Measurements from ENCODE around the gene SIRPD.

SIRPD gene

GRCh38 chr20:1555952-1556351 lies 1.6 kb downstream of the SIRPD start:
- in situ Hi-C loops (cut with HindIII; ENCODE audit: low pct_ligation_motif_present, low pct_unique_long_range_greater_than_20kb, low sequenced_read_pairs): no loop called here
- DNase-seq: no peak

GRCh38 chr20:1539816-1540419 lies 17.6 kb downstream of the SIRPD start:
- in situ Hi-C loops (cut with HindIII; ENCODE audit: low pct_ligation_motif_present, low pct_unique_long_range_greater_than_20kb, low sequenced_read_pairs): no loop called here
- no peak for DNase-seq

- no peak for DNase-seq
- in situ Hi-C loops (cut with HindIII; ENCODE audit: low pct_ligation_motif_present, low pct_unique_long_range_greater_than_20kb, low sequenced_read_pairs): no loop called here
Observed at GRCh38 chr20:1538655-1539054, 18.9 kb downstream of the SIRPD start.

- in situ Hi-C loops (cut with HindIII; ENCODE audit: low pct_ligation_motif_present, low pct_unique_long_range_greater_than_20kb, low sequenced_read_pairs): no loop called here
- no peak for DNase-seq
Observed at GRCh38 chr20:1537731-1538058, 19.8 kb downstream of the SIRPD start.

- DNase-seq: no peak
- in situ Hi-C loops (cut with HindIII; ENCODE audit: low pct_ligation_motif_present, low pct_unique_long_range_greater_than_20kb, low sequenced_read_pairs): no loop called here
Observed at GRCh38 chr20:1536893-1537730, 20.4 kb downstream of the SIRPD start.

- no peak for DNase-seq
- in situ Hi-C loops (cut with HindIII; ENCODE audit: low pct_ligation_motif_present, low pct_unique_long_range_greater_than_20kb, low sequenced_read_pairs): no loop called here
Observed at GRCh38 chr20:1535420-1536175, 21.9 kb downstream of the SIRPD start.

- in situ Hi-C loops (cut with HindIII; ENCODE audit: low pct_ligation_motif_present, low pct_unique_long_range_greater_than_20kb, low sequenced_read_pairs): no loop called here
- no peak for DNase-seq
Observed at GRCh38 chr20:1534526-1534925, 23.0 kb downstream of the SIRPD start.

GRCh38 chr20:1533059-1533458 lies 24.4 kb downstream of the SIRPD start:
- peak; percentile 18 for DNase-seq
- in situ Hi-C loops (cut with HindIII; ENCODE audit: low pct_ligation_motif_present, low pct_unique_long_range_greater_than_20kb, low sequenced_read_pairs): no loop called here

- in situ Hi-C loops (cut with HindIII; ENCODE audit: low pct_ligation_motif_present, low pct_unique_long_range_greater_than_20kb, low sequenced_read_pairs): no loop called here
- no peak for DNase-seq
Observed at GRCh38 chr20:1528811-1529210, 28.7 kb downstream of the SIRPD start.

- no peak for DNase-seq
- in situ Hi-C loops (cut with HindIII; ENCODE audit: low pct_ligation_motif_present, low pct_unique_long_range_greater_than_20kb, low sequenced_read_pairs): no loop called here
Observed at GRCh38 chr20:1527923-1528322, 29.6 kb downstream of the SIRPD start.

- in situ Hi-C loops (cut with HindIII; ENCODE audit: low pct_ligation_motif_present, low pct_unique_long_range_greater_than_20kb, low sequenced_read_pairs): no loop called here
- no peak for DNase-seq
Observed at GRCh38 chr20:1526896-1527295, 30.6 kb downstream of the SIRPD start.

- in situ Hi-C loops (cut with HindIII; ENCODE audit: low pct_ligation_motif_present, low pct_unique_long_range_greater_than_20kb, low sequenced_read_pairs): no loop called here
- DNase-seq: no peak
Observed at GRCh38 chr20:1526310-1526709, 31.2 kb downstream of the SIRPD start.

GRCh38 chr20:1524004-1524403 lies 33.5 kb downstream of the SIRPD start:
- DNase-seq: no peak
- in situ Hi-C loops (cut with HindIII; ENCODE audit: low pct_ligation_motif_present, low pct_unique_long_range_greater_than_20kb, low sequenced_read_pairs): no loop called here

- in situ Hi-C loops (cut with HindIII; ENCODE audit: low pct_ligation_motif_present, low pct_unique_long_range_greater_than_20kb, low sequenced_read_pairs): no loop called here
Observed at GRCh38 chr20:1517010-1517409, 40.5 kb downstream of the SIRPD start.

GRCh38 chr20:1513801-1514200 lies 43.7 kb downstream of the SIRPD start:
- in situ Hi-C loops (cut with HindIII; ENCODE audit: low pct_ligation_motif_present, low pct_unique_long_range_greater_than_20kb, low sequenced_read_pairs): no loop called here
- DNase-seq: no peak

More at GRCh38 chr20:1517010-1517409, 40.5 kb downstream of the SIRPD start:
- no peak for DNase-seq

- peak; percentile 57 for DNase-seq
Observed at GRCh38 chr20:1509237-1509636, 48.3 kb downstream of the SIRPD start.

GRCh38 chr20:1508574-1508973 lies 48.9 kb downstream of the SIRPD start:
- in situ Hi-C loops (cut with HindIII; ENCODE audit: low pct_ligation_motif_present, low pct_unique_long_range_greater_than_20kb, low sequenced_read_pairs): no loop called here
- no peak for DNase-seq

More at GRCh38 chr20:1509237-1509636, 48.3 kb downstream of the SIRPD start:
- in situ Hi-C loops (cut with HindIII; ENCODE audit: low pct_ligation_motif_present, low pct_unique_long_range_greater_than_20kb, low sequenced_read_pairs): no loop called here

- DNase-seq: no peak
- in situ Hi-C loops (cut with HindIII; ENCODE audit: low pct_ligation_motif_present, low pct_unique_long_range_greater_than_20kb, low sequenced_read_pairs): no loop called here
Observed at GRCh38 chr20:1507276-1507675, 50.2 kb downstream of the SIRPD start.

GRCh38 chr20:1505871-1506270 lies 51.6 kb downstream of the SIRPD start:
- in situ Hi-C loops (cut with HindIII; ENCODE audit: low pct_ligation_motif_present, low pct_unique_long_range_greater_than_20kb, low sequenced_read_pairs): no loop called here
- DNase-seq: no peak

All from ACHN (cell line).